ENCODE data around the gene SPPL2B.

DNA sequence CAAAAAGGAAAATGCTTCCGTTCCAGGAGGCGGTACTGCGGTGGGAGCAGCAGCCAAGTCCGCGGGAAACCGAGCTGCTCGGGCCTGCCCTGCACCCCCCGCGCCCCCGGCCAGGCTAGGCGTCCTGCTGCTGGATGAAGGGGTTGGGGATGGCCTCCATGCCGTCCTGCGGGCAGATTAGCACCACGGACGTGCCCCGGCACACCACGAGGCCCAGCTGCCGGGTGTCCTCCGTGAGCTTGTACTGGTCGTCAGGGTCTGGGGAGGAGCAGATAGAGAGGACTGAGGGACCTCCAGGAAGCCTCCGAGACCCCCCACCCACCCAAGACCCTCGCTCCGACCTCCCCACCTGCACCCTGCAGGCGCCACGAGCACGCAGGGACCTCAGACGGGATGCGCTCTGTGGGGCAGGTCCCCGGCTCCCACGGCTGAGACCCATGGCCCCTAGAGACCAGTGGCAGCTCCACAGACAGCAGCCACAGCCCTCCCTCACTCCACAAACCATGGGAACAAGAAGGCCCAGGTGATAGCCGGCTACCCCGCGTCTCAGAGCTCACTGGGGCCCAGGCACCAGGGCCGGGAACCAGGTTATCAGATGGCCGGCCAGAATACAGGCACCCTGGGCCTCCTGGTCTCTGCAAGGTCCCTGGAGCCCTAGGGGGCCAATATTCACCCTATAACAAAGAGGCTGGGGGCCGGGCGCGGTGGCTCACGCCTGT, 6.8 kb upstream of the SPPL2B start:
- TF ChIP-seq, protein P1, sequence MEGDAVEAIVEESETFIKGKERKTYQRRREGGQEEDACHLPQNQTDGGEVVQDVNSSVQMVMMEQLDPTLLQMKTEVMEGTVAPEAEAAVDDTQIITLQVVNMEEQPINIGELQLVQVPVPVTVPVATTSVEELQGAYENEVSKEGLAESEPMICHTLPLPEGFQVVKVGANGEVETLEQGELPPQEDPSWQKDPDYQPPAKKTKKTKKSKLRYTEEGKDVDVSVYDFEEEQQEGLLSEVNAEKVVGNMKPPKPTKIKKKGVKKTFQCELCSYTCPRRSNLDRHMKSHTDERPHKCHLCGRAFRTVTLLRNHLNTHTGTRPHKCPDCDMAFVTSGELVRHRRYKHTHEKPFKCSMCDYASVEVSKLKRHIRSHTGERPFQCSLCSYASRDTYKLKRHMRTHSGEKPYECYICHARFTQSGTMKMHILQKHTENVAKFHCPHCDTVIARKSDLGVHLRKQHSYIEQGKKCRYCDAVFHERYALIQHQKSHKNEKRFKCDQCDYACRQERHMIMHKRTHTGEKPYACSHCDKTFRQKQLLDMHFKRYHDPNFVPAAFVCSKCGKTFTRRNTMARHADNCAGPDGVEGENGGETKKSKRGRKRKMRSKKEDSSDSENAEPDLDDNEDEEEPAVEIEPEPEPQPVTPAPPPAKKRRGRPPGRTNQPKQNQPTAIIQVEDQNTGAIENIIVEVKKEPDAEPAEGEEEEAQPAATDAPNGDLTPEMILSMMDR (IDR thresholded peaks at IDR 0.05): no peak
- TF ChIP-seq POLR2A (IDR thresholded peaks at IDR 0.05) (no peak), POLR2AphosphoS5 (IDR thresholded peaks at IDR 0.05) (no peak), EP300 (IDR thresholded peaks at IDR 0.05) (no peak)
